GM12874 (cell line): Measurements from ENCODE around the gene JAM3.

Source experiments
- CTCF ChIP-seq: IDR thresholded peaks from 2 replicates; pipeline ENCODE4 v1.5.1; 2011; ENCODE audit warnings: low read depth, mild to moderate bottlenecking, control low read depth, low read length, moderate library complexity; ENCODE audit not compliant: insufficient read depth

JAM3 gene

GRCh38 chr11:134120921-134121526 lies 52.2 kb downstream of the JAM3 start:
- no peak for TF ChIP-seq CTCF

DNA sequence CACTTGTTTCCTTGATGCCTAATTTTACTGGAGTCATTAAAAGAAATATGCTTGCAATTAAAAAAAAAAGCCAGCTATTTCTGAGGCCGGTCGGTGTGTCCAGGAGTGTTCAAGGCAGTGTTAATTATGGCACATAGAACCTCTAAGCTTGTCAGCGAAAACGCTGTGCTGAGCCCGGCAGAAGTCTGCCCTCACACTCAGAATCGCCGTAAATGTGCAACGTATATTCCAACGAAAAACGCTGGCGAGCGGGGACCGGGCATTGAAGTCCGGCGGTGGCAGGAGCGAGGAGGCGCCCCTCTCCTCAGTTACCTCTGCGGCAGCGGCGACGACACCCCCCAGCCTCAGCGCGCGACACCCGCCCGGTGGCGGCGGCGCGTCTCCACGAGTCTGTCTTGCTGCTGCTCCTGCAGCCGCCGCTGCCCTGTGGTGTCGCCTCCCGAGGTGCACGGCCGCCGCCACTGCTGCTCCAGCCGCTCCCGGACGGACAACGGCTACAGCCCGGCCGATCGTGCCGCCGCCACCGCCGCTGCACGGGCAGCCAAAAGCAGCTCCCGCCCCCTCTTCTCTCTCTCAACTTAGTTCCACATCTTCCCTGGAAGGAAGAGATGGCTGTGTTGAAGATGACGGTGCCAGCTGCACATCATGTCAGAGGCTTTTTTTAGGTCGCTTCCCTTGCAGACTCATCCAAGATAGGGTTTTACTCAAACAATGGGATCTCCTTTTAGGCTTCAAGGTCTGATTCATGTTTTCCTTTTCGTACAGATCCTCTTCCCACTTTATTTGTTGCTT lies 56.0 kb downstream of the JAM3 start:
- no peak for TF ChIP-seq CTCF

- TF ChIP-seq CTCF, result no peak
These were observed 56.6 kb downstream of the JAM3 start for GRCh38 chr11:134125507-134125906.

DNA sequence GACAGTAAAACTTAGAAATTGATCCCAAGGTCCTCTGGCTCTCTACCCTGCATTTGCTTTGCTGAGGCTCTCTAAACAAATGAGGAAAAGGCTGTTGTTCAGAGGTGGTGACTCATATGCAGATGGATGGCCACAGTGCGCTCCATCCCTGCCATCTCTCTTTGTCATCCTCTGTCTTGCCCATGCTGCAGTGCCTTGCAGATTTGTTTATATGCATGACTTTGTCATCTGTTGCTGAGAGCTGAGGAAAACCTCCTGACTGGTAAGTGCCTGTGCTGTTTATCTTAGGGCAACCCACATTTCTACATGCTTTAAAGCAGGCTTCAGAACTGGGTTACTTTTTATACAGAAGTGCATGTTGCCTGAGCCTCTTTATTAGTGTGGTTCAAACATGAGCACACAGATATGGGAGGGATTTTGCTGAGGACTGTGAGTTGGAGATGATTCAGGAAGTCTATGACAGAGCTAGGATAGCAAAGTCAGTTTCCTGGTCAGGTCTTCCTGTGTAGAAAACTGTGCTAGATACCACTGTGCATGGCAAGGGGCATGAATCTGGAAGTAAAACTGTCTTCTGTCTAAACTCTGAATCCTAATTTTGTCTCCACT lies 57.4 kb downstream of the JAM3 start:
- no peak for TF ChIP-seq CTCF

GRCh38 chr11:134131628-134132244 lies 62.9 kb downstream of the JAM3 start:
- TF ChIP-seq CTCF, result no peak

GRCh38 chr11:134132808-134133207 lies 63.9 kb downstream of the JAM3 start:
- TF ChIP-seq CTCF, result no peak

DNA sequence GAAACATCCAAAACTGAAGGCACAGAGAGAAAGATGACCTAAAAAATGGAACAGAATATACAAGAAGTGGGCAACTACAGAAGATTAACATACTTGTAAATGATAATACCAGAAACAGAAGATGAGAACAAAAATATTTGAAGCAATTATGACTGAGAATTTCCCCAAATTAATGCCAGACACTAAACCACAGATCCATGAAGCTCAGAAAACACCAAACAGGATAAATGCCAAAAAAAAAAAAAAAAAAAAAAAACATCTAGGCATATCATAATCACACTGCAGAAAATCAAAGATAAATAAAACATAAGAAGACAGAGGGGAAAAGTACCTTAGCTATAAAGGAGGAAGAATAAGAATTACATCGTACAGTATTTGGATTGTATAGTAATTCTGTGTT lies 65.3 kb downstream of the JAM3 start:
- TF ChIP-seq CTCF, result no peak
